ENCODE results near the gene SEZ6L.

GRCh38 chr22:26159886-26160285, 9.4 kb upstream of the SEZ6L start:
- TF ChIP-seq CTCF (conservative IDR thresholded peaks at IDR 0.05 in 1 of 2, IDR thresholded peaks at IDR 0.05 in 1 of 2; ENCODE audit: extremely low read depth in 1 of 2, insufficient read depth in 1 of 2, low read depth in 1 of 2, low read length in 2 of 2): no peak
- TF ChIP-seq EZH2 (IDR thresholded peaks at IDR 0.05; ENCODE audit: borderline replicate concordance, low read length): no peak
